COLO668 (cell line): Measurements from ENCODE around the gene ENPEP.
"Not testable (repeated sequence)": the region's sequence is repeated elsewhere in the genome, so short reads cannot be mapped to it uniquely, and the experiment has no call there.

Experiments
- DNase-seq: peaks from one replicate; lab custom pipeline; 2025; ENCODE audit not compliant: unreplicated experiment; lab: John Stamatoyannopoulos, UW

Gene ENPEP

DNA sequence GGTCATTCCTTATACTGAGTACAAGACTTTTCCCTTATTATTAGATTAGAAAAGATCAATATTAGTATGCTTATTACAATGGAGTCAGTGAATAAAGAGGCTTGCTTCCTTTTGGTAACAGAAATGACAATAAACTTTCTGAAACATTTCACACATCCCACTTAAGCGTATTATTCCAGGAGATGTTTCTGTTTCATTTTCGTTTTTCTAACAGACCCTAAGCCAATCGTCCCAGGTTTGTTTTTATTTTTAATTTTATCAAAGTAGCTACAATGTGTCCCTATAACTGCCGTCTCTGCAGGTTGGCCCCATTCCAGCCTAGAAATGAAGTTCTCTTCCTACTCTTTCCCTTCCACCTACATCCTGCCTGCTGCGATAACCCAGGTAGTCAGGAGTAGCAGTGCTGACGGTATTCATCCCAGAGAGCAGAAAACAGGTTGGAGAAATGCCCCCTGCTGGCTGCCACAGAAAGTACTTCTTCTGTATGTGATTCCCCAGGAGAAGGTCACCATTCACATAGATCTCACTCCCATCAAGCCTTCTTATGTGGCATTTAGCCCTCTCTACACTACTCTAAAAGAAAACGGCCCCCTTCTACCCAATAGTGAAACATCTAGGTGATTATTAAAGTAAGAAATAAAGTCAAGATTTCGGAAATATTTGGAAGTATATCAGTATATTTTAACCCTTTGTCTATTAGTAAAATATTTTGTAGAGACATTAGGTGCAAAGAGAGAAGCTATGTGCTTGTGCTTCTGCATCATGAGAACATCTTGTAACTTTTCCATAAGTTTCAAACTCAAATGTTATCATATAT is 40.4 kb downstream of the ENPEP start:
- peak; percentile 56 for DNase-seq

DNA sequence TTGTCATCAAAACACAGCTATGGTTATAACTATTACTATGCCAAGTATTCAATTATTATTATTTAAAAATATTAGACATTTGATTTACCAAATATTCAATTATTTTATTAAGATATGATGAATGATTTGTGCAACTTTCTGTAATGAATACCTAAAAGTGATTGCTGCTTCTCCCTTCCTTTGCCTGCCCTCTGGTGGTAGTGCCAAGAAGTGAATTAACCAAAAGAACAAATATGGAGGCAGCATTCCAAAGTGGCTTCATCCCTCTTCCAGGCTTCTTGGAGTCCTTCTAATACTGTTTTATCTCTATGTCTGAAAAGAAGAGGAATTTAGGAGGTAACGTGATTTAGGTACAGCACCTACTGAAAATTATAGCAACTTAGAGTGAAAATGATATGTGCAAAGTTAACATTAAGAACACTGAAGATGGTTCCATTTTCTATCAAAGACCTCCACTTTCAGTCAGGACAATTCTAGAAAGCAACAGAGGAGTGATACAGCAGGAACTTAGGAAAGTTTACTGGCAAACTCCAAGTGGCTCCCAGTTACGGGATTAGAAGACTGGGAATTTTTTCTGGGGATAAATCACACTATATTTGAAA is 43.0 kb downstream of the ENPEP start:
- peak; percentile 10 for DNase-seq

DNA sequence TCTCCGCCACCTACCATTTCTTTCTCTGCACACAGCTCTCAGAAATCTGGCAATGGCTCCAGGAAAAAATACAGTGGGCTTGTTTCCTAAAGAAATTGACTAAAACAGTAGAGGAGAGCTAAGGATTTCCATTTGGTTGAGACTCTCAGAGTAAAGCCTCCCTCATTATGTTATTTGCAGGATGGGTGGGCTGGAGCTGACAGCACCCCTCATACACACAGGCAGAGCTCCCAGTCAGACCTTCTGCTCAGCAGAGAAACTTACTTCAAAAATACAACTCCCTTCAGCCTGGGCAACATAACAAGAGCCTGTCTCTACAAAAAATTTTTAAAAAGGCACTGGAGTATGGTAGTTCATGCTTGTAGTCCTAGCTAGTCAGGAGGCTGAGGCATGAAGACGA is 44.9 kb downstream of the ENPEP start:
- DNase-seq, result no peak

DNA sequence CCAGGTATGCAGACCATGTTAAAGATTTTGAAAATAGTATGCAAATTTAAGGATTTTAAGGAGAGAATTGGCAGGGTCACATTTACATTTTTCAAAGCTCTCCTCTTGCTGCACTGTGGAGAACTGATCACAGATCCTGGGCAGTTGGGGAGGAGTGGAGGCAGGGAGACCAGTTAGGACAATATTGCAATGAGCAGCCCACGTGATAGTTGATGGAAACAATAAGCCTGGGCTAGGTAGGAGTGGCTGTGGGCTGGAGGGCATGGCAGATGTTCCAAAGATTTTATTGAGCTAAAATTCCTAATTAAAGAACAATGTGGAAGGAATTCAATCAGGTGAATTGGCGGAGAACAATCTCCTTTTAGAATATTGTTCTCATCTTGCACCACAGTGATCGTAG is 50.6 kb downstream of the ENPEP start:
- no peak for DNase-seq

DNA sequence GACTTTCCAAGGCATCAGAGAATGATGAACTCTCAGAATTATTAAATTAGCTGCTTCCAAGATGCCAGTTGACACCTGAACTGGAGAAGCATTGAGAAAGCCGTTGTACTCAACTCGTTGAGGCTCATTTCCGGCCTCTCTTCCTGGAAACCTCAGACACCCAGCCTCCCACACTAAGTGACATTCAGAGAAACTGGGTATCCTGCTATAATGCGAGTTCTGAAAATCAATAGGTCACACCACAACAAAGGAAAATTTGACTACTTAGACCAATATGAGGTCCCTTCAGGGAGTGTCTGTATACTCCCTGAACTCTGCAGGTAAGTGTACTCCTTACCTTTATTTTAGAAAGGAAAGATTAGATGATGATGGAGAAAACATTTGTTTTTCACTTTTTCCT is 51.2 kb downstream of the ENPEP start:
- no peak for DNase-seq

DNA sequence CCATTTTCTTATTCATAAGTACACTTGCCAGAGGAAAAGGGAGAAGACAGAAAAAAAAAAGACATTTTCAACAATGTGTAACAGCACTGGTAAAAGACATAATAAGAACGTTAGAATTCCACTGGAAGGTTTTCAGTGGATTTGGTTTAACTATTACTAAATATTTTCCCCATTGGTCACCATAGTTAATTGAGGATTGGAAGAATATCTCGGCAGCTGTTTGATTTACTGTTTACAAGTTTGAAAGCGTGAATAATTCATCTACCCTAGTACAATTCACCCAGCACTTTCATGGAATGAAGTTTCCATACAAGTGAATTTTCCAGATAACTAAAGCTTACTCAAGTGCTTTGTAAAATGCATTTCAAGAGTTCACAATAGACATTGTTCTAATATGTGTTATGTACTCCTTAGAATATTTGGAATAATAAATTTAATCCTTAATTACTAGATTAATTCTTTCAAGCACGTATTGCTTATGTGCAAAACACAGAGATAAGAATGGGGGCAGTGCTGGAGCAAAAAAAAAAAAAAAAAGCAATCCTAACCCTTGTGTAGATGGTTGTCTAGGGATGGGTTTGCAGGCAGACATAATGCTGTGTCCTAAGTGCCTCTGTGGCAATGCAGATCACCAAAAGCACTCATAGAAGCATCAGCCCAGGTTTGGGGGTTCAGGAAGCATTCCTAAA is 57.1 kb downstream of the ENPEP start:
- DNase-seq, result no peak

DNA sequence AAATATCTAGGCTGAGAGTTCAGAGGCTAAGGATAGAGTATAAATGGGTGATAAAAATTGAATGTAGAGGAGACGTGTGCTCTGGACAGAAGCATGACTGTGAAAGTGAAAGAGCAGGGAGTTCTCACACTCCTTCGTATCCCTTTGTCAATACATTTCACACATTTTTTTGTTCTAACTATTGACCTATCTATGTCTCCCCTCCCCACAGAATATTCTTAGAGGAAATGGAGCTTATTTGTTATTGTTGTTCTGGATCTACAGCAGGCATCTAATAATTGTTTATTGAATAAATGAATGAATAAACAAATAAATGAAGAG is 57.6 kb downstream of the ENPEP start:
- no peak for DNase-seq

DNA sequence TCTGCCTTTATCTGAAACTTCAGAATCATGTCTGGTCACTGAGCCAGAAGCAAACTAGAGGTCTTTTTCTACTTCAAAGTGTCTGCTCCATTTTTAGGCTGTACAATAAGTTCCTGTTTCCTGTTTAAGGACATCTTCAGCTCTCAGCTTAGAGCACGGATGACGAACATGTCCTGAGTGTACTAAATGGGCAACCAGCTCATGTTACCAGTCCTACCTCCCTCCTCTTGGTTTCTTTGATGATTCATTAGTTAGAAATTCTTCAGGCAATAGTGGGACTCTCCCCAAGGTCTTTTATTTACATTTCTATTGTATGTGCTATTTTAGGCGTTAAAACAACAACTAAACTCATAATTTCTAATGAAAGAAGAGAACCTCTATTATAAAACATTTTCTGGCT is 58.0 kb downstream of the ENPEP start:
- DNase-seq, result peak; percentile 14

DNA sequence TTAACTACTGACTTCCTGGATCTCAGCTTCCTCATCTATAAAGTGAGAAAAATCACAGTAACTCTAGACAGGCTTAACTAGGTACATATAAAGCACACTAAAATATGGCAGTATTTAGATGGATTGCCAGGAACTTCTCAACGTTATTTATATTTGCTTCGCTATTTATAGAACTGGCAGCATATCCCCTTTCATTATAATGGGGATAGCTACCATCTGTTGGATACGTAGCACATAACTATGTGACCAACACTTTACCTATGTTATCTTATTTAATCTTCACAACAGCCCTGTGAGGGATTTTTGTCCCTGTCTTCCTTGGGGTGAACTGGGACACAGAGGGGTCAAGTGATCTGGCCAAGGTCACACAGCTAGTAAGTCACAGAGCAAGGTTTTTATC is 64.6 kb downstream of the ENPEP start:
- no peak for DNase-seq

DNA sequence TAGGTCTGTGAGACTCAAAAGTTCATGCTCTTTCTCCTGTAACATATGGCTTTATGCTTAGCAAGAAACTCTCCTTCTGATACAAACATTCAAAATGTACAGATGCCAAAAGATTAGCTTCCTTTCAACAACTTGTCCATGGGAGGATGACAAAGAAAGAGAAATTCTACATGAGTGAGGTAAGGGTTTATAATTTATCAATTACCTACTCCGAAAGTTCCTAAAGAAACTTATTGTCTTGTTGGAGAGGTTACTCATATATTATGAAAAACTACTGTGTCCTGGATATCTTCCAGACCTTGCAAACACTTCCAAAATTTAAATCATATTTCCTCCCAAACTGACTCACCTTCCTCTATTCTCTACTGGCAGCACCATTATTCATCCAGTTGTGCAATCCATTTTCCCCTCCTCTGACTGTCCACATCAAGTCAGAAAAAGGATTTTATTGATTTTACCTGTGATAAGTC is 65.1 kb downstream of the ENPEP start:
- DNase-seq, result no peak

DNA sequence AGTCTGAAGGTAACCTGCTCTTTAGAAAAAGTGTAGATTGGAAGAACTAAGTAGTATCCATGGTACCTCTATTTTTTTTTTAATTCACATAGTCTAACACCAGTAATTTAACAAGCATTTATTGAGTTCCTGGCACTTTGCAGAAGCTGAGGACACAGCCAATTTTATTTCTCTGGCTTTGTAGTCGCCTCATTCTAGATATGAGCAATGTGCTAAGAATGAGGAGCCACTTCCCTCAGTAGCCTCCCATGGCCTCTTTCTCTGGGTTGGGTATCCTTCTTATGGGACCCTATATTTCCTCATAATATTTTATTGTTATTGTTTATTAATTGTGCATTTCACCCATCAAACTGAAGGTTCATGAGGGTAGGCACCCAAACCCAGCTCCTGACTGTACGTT is 67.6 kb downstream of the ENPEP start:
- no peak for DNase-seq

DNA sequence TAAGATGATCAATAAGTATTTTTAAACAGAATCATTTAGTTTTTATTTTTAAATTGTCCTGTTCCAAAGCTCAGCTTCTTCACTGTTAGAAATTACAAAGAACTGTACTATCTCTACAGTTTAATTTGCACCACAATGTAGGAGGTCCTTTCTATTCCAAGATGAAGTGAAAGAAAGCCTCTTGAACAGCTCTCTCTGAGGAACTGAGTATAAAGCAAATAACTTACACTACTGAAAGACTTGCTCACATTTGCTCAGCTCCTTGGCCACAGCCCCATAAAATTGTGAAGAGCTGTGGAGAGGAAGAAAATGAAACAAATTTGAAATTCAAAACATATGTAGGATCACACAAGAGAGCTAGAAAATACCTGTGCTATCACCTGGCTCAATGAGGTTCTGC is 68.6 kb downstream of the ENPEP start:
- no peak for DNase-seq

DNA sequence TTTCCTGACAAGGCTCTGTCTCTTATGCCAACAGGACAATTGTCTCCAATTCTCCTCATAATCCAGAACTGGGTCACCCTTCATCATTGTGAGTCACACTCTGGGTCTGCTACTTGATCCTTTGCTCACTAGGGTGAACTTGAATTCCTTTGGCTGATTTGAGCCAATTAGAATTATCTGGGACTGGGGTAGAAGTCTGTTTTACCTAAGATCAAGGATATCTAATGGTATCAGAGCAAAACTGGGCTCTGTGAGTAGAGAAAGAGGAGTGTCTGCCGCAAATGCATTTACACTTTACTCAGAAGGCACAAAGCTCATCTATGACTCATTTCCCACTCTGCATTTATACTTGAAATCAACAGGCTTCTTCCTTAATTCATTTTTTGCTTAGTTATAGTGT is 74.3 kb downstream of the ENPEP start:
- no peak for DNase-seq

DNA sequence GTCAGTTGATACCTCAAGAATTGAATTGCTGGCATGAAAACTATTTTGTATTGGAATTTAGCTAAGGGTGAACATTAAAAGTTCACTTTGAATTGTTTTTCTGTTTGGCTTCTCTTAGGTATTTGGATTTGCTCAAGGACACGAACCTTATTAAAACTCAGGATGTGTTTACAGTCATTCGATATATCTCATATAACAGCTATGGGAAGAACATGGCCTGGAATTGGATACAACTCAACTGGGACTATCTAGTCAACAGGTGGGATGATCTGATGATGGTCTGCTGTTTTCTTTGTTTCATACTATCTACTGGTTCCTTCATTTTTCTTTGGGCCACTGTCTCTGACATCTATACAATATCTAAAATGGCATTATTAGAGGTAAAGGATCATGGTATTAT is 77.2 kb downstream of the ENPEP start:
- DNase-seq, result no peak

DNA sequence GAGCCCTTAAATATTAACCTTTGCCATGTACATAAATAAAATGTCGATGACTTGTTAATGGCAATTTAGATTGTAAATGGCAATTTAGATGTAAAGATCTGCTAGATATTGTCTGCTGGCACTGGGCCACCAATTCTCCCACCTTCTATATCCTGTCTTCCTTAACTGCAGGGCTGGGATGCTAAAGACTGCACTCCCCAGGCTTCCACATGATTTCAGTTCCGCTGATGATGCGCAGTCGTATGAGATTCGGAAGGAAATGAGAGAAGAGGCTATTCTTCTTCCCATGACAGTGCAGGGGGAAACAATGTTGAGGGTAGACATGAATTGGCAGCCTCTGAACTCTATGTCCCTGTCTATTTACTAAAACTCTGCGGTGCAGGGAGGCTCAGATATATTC is 91.3 kb downstream of the ENPEP start:
- no peak for DNase-seq

DNA sequence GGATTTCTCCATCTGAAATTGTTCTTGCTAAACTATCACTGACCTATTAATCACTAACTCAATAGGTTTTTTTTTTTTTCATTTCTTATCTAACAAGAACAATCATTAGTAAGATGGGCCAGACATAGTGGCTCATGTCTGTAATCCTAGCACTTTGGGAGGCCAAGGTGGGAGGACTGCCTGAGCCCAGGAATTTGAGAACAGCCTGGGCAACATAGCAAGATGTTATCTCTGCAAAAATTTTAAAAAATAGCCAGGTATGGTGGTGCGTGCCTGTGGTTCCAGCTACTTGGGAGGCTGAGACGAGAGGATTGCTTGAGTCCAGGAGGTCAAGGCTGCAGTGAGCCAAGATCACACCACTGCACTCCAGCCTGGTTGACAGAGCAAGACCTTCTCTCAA is 100.7 kb downstream of the ENPEP start:
- not testable (repeated sequence) for DNase-seq

DNA sequence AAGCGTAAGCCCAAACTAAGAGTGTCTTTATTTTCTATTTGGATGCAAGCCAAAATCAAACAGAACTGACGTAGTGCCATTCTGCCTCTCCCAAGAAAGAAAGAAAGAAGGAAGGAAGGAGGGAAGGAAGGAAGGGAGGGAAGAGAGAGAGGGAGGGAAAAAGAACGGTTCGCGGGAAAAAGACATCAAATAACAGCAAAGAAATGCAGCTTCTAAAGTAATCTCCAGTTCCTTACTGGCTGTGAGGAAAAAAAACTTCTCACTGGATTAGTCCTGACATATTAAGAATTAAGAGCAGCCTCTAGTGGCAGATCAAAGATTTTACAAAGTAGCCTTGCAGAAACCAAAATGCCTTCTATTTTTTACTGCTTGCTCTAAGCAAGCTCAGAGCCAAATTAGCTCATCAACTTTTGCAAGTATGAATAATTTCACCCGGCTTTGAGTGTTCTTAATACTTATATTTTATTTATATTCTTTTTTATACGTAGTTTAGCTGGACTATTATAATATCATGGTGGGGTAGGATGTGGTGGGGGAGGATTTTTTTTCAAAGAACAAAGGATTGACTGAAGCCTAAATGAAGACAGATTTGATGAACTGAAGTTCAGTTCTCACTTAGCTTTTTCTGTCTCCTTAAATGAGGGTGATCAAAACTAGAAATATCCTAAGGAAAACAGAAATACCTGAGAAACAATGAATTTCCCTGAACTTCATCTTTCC is 110.3 kb downstream of the ENPEP start:
- no peak for DNase-seq

DNA sequence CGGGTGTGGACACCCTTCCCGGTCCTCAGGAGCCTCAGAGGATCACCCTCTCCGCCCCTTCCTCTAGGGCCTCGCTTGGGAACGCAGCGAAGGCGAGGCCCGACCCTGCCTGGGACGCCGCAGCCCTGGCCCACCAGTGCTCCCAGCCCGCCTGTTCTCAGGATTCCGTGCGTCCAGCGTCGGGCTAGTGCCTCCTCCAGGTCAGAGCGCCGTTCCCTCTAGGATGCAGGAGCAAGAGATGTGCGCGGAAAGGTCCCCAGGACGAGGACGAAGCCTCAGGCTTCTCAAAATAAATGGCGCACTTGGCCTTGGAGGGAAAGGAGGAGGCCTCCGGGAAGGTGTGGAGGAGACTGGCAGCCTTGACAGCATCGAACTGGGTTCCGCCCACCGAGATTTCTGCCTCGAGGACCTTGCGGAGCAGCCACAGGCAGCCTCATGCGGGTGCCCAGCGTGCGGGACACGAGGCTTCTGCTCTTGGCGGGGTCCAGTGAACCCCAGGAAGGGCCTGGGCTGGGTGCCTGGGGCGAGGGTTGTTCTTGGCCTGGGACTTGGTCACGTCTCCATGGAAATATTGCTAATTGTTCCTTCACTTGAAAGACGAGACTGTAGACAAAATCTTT is 111.8 kb downstream of the ENPEP start:
- DNase-seq, result no peak

DNA sequence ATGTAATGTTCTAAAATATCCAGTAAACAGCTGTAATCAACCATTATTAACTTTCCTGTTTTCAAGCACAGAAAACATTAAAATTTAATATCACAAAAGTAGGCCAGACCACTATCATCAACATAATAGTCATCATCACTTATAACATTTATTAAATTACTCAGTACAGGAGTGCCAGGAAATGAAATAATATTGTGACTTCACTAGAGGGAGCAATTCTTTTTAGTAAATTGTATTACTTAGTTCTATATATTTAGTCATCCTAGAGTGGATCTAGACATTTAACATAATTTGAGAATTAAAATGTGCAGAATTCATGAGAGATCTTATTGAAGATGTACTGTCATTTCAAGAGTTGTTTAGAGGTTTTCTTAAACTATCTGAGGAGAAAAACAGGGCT is 113.3 kb downstream of the ENPEP start:
- DNase-seq, result no peak

DNA sequence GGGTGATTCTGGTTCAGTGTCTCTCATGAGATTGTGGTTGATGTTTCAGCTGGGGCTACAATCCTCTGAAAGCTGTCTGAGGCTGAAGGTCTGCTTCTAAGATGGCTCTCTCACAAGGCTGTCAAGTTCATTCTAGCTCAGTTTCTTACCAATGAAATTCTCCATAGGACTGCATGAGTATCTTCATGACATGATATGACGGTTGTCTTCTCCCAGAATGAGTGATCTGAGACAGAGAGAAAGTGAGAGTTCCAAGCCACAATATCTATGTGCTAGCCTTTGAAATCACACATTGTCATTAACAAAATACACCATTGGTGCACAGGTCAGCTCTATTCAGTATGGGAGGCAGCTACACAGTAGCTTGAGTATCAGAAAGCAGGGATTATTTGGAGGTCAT is 119.6 kb downstream of the ENPEP start:
- no peak for DNase-seq

DNA sequence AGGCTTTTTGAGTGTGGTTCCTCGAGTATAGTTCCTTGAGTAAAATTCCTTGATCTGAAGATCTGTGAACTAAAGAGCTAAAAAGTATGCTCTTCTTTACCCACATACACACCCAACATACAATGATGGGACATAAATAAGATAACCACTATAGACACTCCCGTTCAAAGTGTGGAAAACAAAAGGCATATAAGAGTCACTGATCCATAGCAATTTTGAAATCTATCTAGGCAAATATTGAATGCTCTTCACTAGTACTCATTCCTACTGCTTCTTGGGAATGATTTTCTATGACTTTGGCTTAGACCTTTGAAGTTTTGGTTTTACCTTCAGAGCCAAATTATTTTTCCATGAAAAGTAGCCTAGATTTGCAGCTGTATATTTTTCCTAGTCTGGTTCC is 120.5 kb downstream of the ENPEP start:
- no peak for DNase-seq
